ENCODE data around the gene BIRC6.
A peak's percentile ranks its signal among the peaks of the same experiment; 100 is the strongest.
"Not testable (repeated sequence)": the region's sequence is repeated elsewhere in the genome, so short reads cannot be mapped to it uniquely, and the experiment has no call there.

Gene BIRC6

DNA sequence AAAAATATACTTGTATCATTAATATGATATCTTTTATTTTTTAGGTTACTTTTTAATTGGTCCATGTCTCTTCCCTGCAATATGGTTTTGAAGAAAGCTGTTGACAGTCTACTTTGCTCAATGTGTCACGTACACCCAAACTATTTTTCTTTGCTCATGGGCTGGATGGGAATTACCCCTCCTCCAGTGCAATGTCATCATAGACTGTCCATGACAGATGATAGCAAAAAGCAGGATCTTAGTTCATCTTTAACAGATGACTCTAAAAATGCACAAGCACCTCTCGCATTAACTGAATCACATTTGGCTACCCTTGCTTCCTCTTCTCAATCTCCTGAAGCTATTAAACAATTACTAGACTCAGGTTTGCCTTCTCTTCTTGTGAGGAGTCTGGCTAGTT is 158.1 kb downstream of the BIRC6 start:
- DNase-seq: no peak

DNA sequence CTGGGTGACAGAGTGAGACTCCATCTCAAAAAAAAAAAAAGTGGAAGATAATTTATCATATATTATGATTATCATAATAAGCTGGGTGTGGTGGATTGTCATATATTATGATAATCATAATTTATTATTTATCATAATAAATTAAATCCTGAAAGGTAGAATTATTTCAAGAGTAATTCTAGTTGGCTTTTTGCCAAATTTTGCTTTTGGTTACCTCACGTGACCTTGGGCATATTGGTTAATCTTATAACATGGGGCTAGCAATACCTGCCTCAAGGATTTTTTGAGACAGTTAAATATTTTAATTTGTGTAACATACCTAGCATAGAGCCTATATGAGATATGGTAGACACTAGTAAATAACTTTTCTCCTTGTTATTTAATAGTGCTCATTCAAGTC is 159.7 kb downstream of the BIRC6 start:
- DNase-seq: no peak

DNA sequence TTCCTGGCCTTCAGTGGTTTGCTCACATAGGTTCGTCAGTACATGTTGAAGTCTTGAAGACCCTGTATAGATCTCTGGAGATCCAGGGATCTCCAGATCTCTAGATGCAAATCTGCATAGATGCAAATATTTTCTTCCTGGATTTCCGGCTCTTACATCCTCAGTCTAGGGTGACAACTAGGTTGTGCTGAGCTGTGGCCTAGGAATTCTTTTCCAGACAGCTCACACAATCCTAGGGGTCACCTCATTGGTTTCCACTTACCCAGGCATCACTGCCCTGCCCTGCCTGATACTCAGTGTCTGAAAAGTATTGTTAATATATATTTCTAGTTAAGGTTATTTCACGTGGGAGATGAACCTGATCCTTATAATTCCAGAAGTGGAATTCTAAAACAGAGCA is 165.9 kb downstream of the BIRC6 start:
- DNase-seq: no peak

DNA sequence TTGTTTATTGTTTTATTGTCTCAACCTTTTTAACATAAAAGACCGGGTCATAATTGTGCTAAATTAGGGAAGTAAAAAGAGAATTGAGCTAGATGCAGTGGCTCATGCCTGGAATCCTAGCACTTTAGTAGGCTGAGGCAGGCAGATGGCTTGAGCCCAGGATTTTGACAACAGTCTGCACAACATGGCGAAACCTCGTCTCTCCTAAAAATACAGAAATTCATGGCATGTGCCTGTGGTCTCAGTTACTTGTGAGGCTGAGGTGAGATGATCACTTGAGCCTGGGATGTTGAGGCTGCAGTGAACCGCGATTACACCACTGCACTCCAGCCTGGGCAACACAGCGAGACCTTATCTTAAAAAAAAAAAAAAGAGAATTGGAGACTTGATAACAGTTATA is 166.9 kb downstream of the BIRC6 start:
- DNase-seq: no peak

DNA sequence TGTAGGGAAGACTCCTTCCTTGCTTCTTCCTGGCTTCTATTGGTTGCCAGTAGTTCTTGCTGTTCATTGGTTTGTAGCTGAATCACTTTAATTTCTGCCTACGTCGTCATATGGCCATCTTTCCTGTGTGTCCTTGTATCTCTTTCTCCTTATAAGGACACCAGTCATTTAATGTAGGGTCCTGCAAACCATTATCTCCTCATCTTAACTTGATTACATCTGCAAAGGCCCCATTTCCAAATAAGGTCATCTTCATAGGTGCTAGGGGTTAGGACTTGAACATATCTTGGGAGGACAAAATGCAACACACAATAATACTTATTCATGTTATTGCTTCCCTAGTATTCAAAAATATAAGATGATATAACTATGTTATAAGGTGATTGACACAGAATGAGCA is 175.5 kb downstream of the BIRC6 start:
- no peak for DNase-seq

DNA sequence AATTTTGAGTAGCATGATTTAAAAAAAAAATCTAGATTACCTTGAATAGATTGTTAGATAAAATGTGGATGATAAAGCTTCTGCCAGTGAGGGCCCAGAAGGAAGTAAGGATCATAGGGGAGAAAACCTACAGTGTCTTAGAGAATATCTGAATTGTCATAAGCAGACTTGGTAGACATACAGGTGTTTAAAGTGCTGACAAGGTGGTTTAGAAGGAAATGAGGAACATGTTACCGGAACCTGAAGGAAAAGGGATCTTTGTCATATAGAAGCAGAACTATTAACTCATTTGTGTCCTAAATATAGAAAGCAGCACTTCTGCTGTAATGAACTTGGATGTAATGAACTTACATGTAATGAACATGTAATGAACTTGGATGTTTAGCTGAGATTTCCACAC is 176.1 kb downstream of the BIRC6 start:
- no peak for DNase-seq

DNA sequence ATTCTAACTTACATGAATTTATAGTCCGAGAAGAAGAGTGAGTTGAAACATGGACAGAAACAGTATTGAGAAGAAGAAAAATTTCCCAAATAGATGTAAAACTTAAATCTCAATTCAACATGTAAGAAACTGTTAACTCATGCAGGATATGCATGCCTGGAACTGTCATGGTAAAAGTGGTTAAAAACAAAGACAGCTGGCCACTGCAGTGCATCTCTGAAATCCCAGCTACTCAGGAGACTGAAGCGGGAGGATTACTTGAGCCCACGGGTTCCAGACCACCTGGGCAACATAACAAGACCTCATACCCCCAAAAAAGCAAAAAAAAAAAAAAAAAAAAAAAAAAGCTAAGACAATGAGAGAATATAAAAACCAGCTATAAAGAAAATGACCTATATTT is 178.0 kb downstream of the BIRC6 start:
- no peak for DNase-seq

DNA sequence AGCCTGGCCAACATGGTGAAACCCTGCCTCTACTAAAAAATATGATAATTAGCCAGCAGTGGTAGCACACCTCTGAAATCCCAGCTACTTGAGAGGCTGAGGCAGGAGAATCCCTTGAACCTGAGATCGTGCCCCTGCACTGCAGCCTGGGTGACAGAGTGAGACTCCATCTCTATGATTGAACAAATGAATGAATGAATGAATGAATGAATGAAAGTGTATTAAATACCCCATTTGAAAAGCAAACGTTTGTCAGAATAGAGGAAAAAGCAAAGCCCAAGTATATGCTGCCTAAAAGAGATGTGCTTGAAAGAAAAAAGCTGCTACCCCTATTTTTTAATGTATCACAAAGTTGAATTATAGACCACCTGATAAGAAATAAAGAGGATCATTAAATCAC is 181.9 kb downstream of the BIRC6 start:
- no peak for DNase-seq

DNA sequence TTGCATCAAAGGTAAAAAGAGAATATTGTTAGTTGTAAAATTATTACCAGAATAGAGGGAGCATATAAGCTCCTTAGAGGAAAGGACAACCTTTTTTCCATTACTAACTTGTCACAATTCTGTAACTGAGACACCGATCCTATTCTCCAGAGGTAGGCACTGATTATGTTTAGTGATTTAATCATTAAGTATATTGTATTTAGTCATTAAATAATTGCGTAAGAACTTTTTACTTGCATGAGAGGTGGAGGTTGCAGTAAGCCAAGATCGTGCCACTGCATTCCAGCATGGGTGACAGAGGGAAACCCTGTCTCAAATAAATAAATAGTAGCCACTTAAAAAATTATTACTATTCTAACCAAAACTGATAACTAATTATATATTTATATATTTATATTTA is 195.7 kb downstream of the BIRC6 start:
- not testable (repeated sequence) for DNase-seq

DNA sequence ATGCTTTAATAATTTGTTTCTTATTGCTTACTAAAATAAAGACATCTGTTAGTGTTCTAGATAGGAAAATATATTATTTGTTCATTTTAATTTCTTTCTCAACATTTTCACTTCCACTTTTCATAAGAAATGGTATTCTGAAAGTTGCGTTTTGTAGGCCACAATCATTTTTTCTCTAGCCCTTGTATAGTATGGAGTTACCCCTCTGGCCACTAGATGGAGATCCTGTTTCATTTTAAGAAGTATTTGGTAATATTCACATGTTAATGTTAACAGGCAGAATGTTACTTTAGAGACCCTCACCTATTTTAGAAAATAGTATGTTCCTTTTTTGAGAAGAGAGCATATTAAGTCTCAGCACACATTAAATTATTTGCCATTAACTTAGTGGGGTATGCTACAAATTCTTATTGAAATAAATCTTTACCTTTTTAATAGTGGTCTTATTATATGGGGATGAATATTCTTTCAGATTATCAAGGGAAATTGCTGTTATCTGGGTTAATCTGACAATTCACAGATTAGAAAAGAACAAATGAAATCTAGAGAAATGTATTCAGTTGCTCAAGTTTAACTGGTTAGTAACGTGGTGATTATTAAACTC is 197.1 kb downstream of the BIRC6 start:
- DNase-seq: peak; percentile 32

DNA sequence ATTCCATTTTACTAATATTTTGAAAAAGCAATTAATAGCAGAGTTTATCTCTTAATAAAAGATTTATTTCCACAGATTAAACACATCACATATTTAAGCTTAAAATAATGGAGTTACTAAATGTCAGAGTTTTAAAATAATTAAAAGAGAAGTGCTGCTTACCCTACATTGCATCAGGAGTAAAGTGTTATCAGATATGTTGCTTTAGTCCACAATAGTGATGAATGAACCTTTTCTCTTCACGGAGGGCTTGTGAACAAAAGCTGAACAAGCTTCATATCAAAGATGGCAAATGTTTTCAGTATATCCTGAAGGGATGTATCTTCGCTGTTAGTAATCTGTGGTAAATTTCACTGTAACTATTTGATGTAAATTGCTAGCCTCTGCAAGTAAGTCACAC is 201.7 kb downstream of the BIRC6 start:
- DNase-seq: no peak

DNA sequence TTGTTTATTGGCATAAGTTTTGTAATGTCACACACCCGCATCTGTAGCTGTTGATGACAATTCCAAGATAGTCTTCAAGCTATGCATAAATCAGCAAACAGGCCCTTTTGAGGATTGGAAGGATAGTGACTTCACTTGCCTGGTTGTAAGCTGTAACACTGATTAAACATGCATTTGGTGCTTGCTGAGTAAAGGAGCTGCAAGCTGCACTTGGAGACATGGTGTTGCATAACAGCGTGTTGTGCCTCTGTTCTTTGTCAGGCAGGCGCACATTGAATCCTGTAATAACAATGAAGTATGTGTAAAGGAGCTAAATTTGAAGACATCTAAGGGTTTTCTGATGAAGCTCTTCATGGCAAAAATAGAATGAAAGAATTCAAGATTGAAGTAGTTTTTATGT is 202.3 kb downstream of the BIRC6 start:
- no peak for DNase-seq

DNA sequence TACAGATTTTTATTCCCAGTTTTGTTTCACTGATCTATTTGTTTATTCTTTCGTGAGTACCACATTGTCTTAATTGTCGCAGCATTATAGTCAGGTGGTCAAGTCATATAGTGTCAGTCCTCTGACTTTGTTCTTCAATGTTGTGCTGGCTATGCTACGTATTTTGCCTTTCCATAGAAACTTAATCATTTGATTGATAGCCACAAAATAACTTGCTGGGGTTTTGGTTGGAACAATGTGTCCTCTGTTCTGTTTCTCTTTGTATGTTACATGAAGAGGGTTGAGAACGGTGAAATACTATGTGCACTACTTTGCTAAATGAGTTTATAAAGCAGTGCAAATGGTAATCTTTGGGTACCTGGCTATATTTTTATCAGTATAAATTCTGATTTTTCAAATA is 206.1 kb downstream of the BIRC6 start:
- DNase-seq: no peak

DNA sequence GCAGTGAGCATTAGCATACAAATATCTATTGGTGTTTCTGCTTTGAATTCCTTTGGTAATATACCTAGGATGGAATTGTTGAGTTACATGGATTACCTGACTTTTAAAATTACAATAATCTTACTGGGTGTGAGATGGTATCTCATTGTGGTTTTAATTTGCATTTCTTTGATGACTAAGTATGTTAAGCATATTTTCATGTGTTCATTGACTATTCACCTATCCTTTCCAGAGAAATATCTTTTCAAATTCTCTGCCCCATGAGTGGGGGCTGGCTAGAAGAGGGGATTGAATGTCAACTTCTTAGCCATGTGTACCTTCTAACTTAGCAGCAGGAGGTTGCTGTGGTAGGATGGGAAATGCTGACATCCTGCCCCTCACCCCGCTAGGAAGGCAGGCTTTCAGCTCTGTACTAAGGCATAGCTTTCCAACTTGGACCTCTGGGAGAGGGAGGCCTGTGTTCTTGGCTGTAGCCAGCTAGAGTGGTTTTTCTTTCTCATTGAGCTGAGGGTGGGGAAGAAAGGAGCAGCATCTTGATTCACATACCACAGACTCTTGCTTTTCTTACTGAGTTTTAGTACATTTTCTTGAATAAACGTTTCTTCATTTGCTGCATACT is 207.7 kb downstream of the BIRC6 start:
- DNase-seq: no peak

DNA sequence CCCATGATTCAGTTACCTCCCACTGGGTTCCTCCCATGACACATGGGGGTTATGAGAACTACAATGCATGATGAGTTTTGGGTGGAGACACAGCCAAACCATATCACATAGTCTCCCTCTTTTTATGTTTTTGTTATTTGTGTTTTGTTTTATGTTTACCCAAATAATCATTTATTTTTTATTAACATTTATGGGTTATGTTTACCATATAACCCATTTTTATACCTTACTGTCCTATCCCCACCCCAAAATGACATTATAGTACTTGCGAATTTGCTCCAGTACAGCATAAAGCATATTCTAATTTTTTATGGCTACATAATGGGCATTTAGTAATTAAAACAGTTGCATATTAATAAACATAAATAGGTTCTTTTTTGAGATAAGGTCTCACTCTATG is 209.1 kb downstream of the BIRC6 start:
- no peak for DNase-seq

DNA sequence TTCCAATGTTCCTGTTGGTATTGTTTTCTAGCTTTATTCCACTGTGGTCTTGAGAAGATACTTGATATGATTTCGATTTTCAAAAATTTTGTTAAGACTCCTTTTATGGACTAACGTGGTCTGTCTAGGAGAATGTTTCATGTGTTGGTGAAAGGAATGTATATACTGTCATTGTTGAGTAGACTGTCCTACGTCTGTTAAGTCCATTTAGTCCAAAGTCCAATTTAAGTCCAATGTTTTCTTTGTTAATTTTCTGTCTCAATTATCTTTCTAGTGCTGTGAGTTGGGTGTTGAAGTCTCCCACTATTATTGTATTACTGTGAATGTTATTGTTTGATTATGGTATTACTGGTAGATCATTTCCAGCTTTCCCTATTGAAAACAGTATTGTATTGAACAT is 215.2 kb downstream of the BIRC6 start:
- DNase-seq: no peak

DNA sequence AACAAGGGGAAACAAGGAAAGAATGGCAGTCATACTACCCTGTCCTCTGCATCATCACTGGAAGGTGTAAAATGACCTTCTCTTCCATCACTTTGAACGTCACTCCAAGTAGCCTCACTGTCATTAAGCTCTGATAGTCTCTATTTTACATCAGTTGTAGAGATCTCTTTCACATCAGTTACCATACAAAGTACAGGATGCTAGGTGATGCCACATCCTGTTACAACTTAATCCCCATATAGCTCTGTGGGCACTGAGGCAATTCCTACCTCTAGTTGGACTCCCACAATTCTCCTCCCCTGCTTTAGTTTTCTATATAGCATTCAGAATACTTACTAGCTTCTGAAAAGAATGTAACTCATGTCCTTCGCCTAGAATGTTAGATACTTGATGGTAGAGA is 215.9 kb downstream of the BIRC6 start:
- DNase-seq: no peak

DNA sequence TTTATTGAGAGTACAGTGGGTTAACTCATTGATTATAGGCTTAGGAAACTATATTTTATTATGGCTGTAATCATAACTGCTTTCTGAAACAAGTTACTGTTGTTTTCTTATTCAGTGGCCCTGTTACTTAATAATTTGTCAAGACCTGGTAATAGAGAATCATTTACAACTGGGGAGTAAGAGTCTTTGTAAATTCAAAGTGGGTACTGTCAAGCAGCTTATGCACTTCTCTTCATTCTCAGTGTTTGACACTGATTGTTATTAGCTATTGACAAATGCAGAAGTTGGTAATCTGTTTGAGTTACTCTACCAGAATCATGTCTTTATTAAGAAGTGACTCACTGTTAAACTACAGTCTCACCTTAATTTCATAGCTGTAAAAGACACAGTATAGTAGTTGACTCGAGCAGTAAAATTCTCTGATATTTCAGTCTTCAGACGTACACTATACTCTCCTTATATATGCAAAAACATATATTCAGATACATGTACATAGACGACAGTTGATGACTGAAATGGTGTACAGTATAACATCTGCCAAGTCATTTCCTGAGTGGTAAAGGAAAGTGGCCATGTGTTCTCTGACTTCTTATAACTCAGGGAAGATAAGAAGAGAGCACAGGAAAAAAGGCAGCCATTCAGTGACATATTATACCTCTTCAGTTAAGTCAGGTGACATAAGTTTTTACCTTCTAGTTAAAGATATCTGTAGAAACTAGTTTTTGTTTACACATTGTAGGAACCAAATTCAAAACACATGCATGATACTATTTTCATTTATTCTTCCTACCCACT is 235.0 kb downstream of the BIRC6 start:
- no peak for DNase-seq

DNA sequence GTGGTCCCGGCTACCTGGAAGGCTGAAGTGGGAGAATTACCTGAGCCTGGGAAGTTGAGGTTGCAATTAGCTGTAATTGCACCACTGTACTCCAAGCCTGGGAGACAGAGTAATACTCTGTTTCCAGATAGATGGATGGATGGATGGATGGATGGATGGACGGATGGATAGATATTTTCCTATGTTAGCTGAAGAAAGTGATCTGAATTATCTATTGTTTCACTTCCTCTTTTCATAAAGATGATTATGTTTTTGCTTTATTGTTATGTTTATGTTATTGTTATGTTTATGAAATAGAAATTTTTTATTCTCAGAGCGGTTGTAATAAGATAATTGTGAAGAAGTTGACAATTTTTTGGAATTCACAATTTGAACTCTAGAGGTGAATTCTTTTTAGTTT is 237.8 kb downstream of the BIRC6 start:
- no peak for DNase-seq

DNA sequence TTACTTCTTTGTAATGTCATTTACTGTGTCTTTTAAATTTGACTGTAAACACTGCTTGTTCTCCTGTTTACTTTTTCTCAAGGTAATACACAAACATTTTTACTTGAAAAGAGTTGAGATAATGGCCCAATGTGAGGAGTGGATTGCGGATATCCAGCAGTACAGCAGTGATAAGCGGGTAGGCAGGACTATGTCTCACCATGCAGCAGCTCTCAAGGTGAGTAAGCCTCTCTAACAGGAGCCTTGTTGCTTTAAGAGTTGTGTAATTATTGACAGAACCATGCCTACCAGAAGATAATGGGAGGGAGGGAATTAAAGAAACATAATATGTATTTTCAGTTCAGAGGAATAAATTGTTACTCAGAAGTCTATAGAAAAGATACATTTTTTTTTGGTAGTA is 254.5 kb downstream of the BIRC6 start:
- no peak for DNase-seq

DNA sequence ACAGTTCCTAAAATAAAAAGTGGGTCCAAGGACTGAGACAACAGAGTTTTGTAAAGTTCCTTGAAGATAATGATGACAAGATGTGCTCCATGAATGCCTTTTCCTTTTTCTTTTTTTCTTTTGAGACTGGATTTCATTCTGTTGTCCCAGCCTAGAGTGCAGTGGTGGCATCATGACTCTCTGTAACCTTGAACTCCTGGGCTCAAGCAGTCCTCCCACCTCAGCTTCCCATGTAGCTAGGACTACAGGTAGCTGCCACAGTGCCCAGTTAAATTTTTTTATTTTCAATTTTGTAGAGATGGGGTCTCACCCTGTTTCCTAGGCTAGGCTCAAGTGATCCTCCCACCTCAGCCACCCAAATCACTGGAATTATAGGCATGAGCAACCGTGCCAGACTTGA is 254.9 kb downstream of the BIRC6 start:
- no peak for DNase-seq

DNA sequence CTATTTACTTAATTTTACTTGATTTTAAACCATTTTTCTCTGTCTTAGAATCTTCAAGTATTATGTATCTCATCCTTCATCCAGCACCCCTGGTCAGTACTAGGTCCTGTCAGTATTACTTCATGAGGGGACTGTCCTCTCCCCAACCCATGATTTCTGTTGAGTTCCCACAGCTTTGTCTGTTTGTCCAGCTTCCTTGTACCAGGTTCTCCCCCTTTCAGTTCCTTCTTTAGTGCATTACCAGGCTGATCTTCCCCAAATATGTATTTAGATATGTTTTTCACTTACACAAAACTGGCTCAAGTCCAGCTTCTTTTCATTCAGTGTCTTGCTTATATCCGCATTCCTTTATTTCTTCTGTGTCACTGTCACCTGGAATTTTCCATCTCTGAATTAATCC is 257.3 kb downstream of the BIRC6 start:
- DNase-seq: no peak

DNA sequence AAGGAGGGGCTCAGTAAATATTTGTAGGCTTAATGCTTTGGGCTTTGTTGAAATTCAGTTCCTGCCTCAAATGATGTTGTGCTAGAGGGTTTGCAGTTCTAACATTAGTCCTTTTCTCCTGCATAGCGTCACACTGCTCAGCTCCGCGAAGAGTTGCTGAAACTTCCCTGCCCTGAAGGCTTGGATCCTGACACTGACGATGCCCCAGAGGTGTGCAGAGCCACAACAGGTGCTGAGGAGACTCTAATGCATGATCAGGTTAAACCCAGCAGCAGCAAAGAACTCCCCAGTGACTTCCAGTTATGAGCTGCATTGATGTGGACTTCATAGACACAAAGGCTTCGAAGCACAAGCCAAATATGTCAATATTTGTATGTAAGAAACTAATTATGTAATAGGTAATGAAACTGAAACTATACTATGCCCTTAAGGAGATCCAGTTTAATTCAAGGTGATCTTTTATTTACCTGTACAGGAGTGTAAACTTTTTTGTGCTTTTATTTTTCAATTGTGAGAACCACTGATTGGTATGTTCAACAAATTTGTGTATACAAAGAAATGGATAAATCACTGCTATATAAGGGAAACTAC is 260.9 kb downstream of the BIRC6 start:
- no peak for DNase-seq
